Prostate gland (tissue), 2 donors: Measurements from ENCODE around the gene CDC7.

Source experiments
- POLR2AphosphoS5 ChIP-seq: sonication (generic); formaldehyde crosslinking; IDR thresholded peaks from one replicate; pipeline ENCODE4 v1.6.1; 2017; ENCODE audit warnings: antibody characterized with exemption
- TF ChIP-seq, protein P1 (sequence below), 4 experiments: fragments of 200-600 bp in 2 of 4; fragments of 450-650 bp in 2 of 4; sonication (generic) in 2 of 4; IDR thresholded peaks; 1 replicate in 3 of 4; 2 replicates in 1 of 4; pipeline ENCODE4 v1.5.1; 2016 to 2019; ENCODE audit warnings: antibody characterized with exemption in 4 of 4, mild to moderate bottlenecking in 2 of 4, moderate library complexity in 2 of 4

- TF ChIP-seq, protein P1, sequence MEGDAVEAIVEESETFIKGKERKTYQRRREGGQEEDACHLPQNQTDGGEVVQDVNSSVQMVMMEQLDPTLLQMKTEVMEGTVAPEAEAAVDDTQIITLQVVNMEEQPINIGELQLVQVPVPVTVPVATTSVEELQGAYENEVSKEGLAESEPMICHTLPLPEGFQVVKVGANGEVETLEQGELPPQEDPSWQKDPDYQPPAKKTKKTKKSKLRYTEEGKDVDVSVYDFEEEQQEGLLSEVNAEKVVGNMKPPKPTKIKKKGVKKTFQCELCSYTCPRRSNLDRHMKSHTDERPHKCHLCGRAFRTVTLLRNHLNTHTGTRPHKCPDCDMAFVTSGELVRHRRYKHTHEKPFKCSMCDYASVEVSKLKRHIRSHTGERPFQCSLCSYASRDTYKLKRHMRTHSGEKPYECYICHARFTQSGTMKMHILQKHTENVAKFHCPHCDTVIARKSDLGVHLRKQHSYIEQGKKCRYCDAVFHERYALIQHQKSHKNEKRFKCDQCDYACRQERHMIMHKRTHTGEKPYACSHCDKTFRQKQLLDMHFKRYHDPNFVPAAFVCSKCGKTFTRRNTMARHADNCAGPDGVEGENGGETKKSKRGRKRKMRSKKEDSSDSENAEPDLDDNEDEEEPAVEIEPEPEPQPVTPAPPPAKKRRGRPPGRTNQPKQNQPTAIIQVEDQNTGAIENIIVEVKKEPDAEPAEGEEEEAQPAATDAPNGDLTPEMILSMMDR (IDR thresholded peaks at IDR 0.05) = no peak
- no peak for TF ChIP-seq POLR2AphosphoS5
Measured at GRCh38 chr1:91552596-91552995, 51.9 kb downstream of the CDC7 start.
